ENCODE results near the gene NTN5. TPM values are rescaled to one million over a fixed set of nuclear protein-coding genes. Genes with fewer than 3 reads are reported as not detected.

Gene NTN5
- total and polyA plus RNA-seq, 9 of the 15 experiments (the other 6 are each of a cell fraction or from before 2014, with no cell fraction given) = not detected

GRCh38 chr19:48670699-48671445 is 1.9 kb downstream of the NTN5 start:
- Histone ChIP-seq H3K27me3 (ENCODE audit: control insufficient read depth in 2 of 2, insufficient read depth in 2 of 2, low read length in 2 of 2) (no peaks in the 10 kb centered on the region), H3K4me1 (replicated peaks in 1 of 2; ENCODE audit: control insufficient read depth in 2 of 2, insufficient read depth in 2 of 2, low read length in 2 of 2) (peaks cover 4 to 40% of the 10 kb centered on the region in 2 experiments; a peak in 4 of 5 replicates), H4K20me1 (replicated peaks; ENCODE audit: control insufficient read depth, insufficient read depth, low read length) (no peaks in the 10 kb centered on the region), H3K36me3 (ENCODE audit: control insufficient read depth, insufficient read depth, low read length) (no peaks in the 10 kb centered on the region), H3K9ac (ENCODE audit: insufficient read depth in 1 of 2, low read depth in 2 of 2, low read length in 2 of 2) (peak overlapping the region in 1 of 2 experiments; percentile 2; a peak in 1 of 4 replicates), H3K27ac (ENCODE audit: extremely low read depth, low read depth, low read length) (no peak overlapping the region), H2AFZ (ENCODE audit: low read depth, low read length) (no peak overlapping the region), H3K9me1 (ENCODE audit: control insufficient read depth, insufficient read depth, low read length) (no peaks in the 10 kb centered on the region), H3K9me3 (replicated peaks; ENCODE audit: control insufficient read depth, insufficient read depth, low read depth, low read length) (no peaks in the 10 kb centered on the region), H3K4me2 (ENCODE audit: insufficient read depth, low read length) (no peak overlapping the region), H3K79me2 (ENCODE audit: control insufficient read depth, insufficient read depth, low read length) (no peaks in the 10 kb centered on the region), H3K4me3 (no peak overlapping the region)
- intact Hi-C loops (cut with micrococcal nuclease) (no loop called here), in situ Hi-C loops (cut with MboI) (no loop called here)
- DNase-seq (ENCODE audit: extremely low read depth in 1 of 4, low spot score in 3 of 4) = no peak
- no peak for FAIRE-seq
- TF ChIP-seq LARP7 (IDR thresholded peaks at IDR 0.05) (no peak), KDM2B (CRISPR knock-in tag; IDR thresholded peaks at IDR 0.05) (no peak), ZFP30 (CRISPR knock-in tag; IDR thresholded peaks at IDR 0.05; ENCODE audit: borderline replicate concordance) (no peak)
- ATAC-seq = no peak
- BruUV-seq (replicated peaks) = no TSS peak
- CTCF ChIA-PET (ENCODE audit: low intra/inter-chr PET ratio) = no interaction called here
- WGBS (ENCODE audit: insufficient coverage, low coverage, missing lambda C conversion rate) = 70% methylated on average over 16 of the region's 21 CpGs
- POLR2A ChIA-PET = interaction anchor here (0.6 kb wide), 1 partner anchor 124 kb away, joined by 3 read pairs; no protein-coding TSS in a partner anchor

- Histone ChIP-seq H3K4me3 (no peak overlapping the region), H3K27ac (ENCODE audit: extremely low read depth, low read depth, low read length) (no peak overlapping the region), H3K4me1 (replicated peaks in 1 of 2; ENCODE audit: control insufficient read depth in 2 of 2, insufficient read depth in 2 of 2, low read length in 2 of 2) (peaks cover 3 to 32% of the 10 kb centered on the region in 2 experiments; a peak in 4 of 5 replicates), H4K20me1 (replicated peaks; ENCODE audit: control insufficient read depth, insufficient read depth, low read length) (no peaks in the 10 kb centered on the region), H3K9me1 (ENCODE audit: control insufficient read depth, insufficient read depth, low read length) (no peaks in the 10 kb centered on the region), H3K4me2 (ENCODE audit: insufficient read depth, low read length) (no peak overlapping the region), H3K27me3 (ENCODE audit: control insufficient read depth in 2 of 2, insufficient read depth in 2 of 2, low read length in 2 of 2) (no peaks in the 10 kb centered on the region), H3K9ac (ENCODE audit: insufficient read depth in 1 of 2, low read depth in 2 of 2, low read length in 2 of 2) (no peak overlapping the region), H3K9me3 (replicated peaks; ENCODE audit: control insufficient read depth, insufficient read depth, low read depth, low read length) (no peaks in the 10 kb centered on the region), H3K79me2 (ENCODE audit: control insufficient read depth, insufficient read depth, low read length) (no peaks in the 10 kb centered on the region), H3K36me3 (ENCODE audit: control insufficient read depth, insufficient read depth, low read length) (no peaks in the 10 kb centered on the region), H2AFZ (ENCODE audit: low read depth, low read length) (no peak overlapping the region)
- in situ Hi-C loops (cut with MboI) = no loop called here
- FAIRE-seq (no peak), ATAC-seq (no peak), DNase-seq (ENCODE audit: extremely low read depth in 1 of 4, low spot score in 3 of 4) (no peak)
- BruUV-seq (replicated peaks) = no TSS peak
- CTCF ChIA-PET (ENCODE audit: low intra/inter-chr PET ratio) = no interaction called here
- intact Hi-C loops (cut with micrococcal nuclease) = no loop called here
- POLR2A ChIA-PET = interaction anchor here (0.6 kb wide), 1 partner anchor 125 kb away, joined by 3 read pairs; no protein-coding TSS in a partner anchor
- WGBS (ENCODE audit: insufficient coverage, low coverage, missing lambda C conversion rate) = 78% methylated on average over 17 of the region's 26 CpGs
- no peak for TF ChIP-seq TSHZ1 (CRISPR knock-in tag; IDR thresholded peaks at IDR 0.05)
- no peak for TF ChIP-seq MLX (CRISPR knock-in tag; conservative IDR thresholded peaks at IDR 0.05)
- no peak for TF ChIP-seq MITF (IDR thresholded peaks at IDR 0.05)
- no peak for TF ChIP-seq HDGF (IDR thresholded peaks at IDR 0.05)
- TF ChIP-seq MIER1 (IDR thresholded peaks at IDR 0.05; ENCODE audit: low read depth) = no peak
Measured at GRCh38 chr19:48669903-48670668, 2.7 kb downstream of the NTN5 start.
